Vagina (tissue), 2 donors: ENCODE measurements around the gene ACIN1.

Experiments used
- CTCF ChIP-seq, 3 experiments: fragments of 450-650 bp in 2 of 3; fragments of 200-600 bp in 1 of 3; sonication (generic) in 1 of 3; IDR thresholded peaks; one replicate each; pipeline ENCODE4 v1.5.1; 2017 to 2019; ENCODE audit warnings: antibody characterized with exemption in 3 of 3, mild to moderate bottlenecking in 2 of 3, moderate library complexity in 2 of 3
- POLR2A ChIP-seq, 2 donors: fragments of 450-650 bp; IDR thresholded peaks; one replicate each; pipeline ENCODE4 v1.6.1; 2017; ENCODE audit warnings: antibody characterized with exemption in 2 of 2, mild to moderate bottlenecking in 2 of 2, moderate library complexity in 2 of 2

- TF ChIP-seq CTCF (IDR thresholded peaks at IDR 0.05) (no peak), POLR2A (IDR thresholded peaks at IDR 0.05) (no peak)
Observed at GRCh38 chr14:23047751-23048693, 46.9 kb downstream of the ACIN1 start.
